AG04450 (cell line): ENCODE data around the gene ACTBL2. TPM values are rescaled to one million over a fixed set of nuclear protein-coding genes. Genes with fewer than 3 reads are reported as not detected.

ENCODE experiments used
- CTCF ChIA-PET: fragments of 300-600, 350-600 bp; formaldehyde crosslinking; extraction: SDS; loops from one replicate; lab custom pipeline; 2022; ENCODE audit warnings: antibody characterized with exemption, inconsistent platforms; lab: Charles Lee
- POLR2A ChIA-PET: fragments of 350-600 bp; formaldehyde crosslinking; extraction: SDS; loops from one replicate; lab custom pipeline; 2021; ENCODE audit warnings: antibody characterized with exemption, inconsistent platforms; lab: Yijun Ruan, JAX
- DNase-seq: peaks from one replicate; pipeline ENCODE4 v3.0.0-alpha.2; 2011; ENCODE audit warnings: low read depth, low spot score
- H3K27ac ChIP-seq: one replicate; pipeline ENCODE4 v1.5.1; 2012; ENCODE audit warnings: low read depth, low read length, control low read depth
- H3K27me3 ChIP-seq: one replicate; pipeline ENCODE4 v1.6.0; 2012; ENCODE audit warnings: low read length; ENCODE audit not compliant: control insufficient read depth, insufficient read depth
- H3K4me3 ChIP-seq: 2 replicates; pipeline ENCODE4 v1.5.1; 2011; ENCODE audit warnings: mild to moderate bottlenecking, low read depth, low read length, control low read depth
- H3K9me3 ChIP-seq: 2 replicates; pipeline ENCODE4 v1.5.1; 2012; ENCODE audit warnings: low read length; ENCODE audit not compliant: control insufficient read depth, insufficient read depth
- CTCF ChIP-seq: IDR thresholded peaks from 2 replicates; pipeline ENCODE4 v1.5.1; 2011; ENCODE audit warnings: low read depth, low read length, control low read depth, inconsistent platforms
- polyA plus RNA-seq: library from polyadenylated mRNA; depleted of rRNA; stranded (reverse); fragments of >200 nt; gene quantifications from 2 replicates; pipeline ENCODE4 v1.2.3, GENCODE V29; 2011

ACTBL2 gene
- polyA plus RNA-seq, 1 experiment: 0.45 TPM

DNA sequence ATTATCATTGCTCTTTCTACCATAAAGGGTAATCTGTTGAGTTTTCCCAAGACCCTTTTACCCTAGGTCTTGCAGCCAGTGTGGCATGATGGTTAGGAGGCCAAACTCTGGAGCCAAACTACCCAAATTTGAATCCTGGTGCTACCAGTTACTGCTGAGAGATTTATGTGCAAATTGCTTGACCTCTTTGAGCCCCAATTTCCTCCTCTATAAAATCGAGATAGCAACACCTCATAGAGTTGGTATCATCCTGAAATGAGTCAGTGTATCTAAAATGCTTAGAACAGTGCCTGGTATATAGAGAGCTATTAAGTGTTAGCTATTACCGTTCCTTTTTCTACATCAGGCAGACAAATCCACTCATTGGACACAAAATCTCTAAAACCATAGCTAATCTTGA is 43.0 kb downstream of the ACTBL2 start:
- Histone ChIP-seq H3K27ac (no peak overlapping the region), H3K27me3 (no peaks in the 10 kb centered on the region), H3K4me3 (no peak overlapping the region), H3K9me3 (no peaks in the 10 kb centered on the region)
- DNase-seq: no peak
- no peak for TF ChIP-seq CTCF
- ChIA-PET POLR2A (no interaction called here), CTCF (interaction anchor here (1.1 kb wide), 1 partner anchor 56 kb away, joined by 3 read pairs; no protein-coding TSS in a partner anchor)

GRCh38 chr5:57437976-57438805 is 44.4 kb downstream of the ACTBL2 start:
- ChIA-PET CTCF (no interaction called here), POLR2A (no interaction called here)
- Histone ChIP-seq H3K27ac (peak overlapping the region; percentile 71), H3K9me3 (no peaks in the 10 kb centered on the region), H3K27me3 (no peaks in the 10 kb centered on the region), H3K4me3 (no peak overlapping the region)
- no peak for TF ChIP-seq CTCF
- no peak for DNase-seq

GRCh38 chr5:57436586-57436985 is 46.0 kb downstream of the ACTBL2 start:
- POLR2A ChIA-PET: no interaction called here
- DNase-seq: no peak
- no peaks in the 10 kb centered on the region for H3K9me3 ChIP-seq
- H3K27me3 ChIP-seq: no peaks in the 10 kb centered on the region
- H3K27ac ChIP-seq: peak overlapping the region; percentile 59
- CTCF ChIA-PET: no interaction called here
- H3K4me3 ChIP-seq: no peak overlapping the region
- TF ChIP-seq CTCF: no peak

GRCh38 chr5:57435701-57436134 is 46.9 kb downstream of the ACTBL2 start:
- no peaks in the 10 kb centered on the region for H3K9me3 ChIP-seq
- POLR2A ChIA-PET: interaction anchor here (0.7 to 1.1 kb wide), 2 partner anchors 52 to 119 kb away, joined by 3 read pairs; no protein-coding TSS in a partner anchor
- no peak overlapping the region for H3K4me3 ChIP-seq
- peak; percentile 90 for DNase-seq
- TF ChIP-seq CTCF: no peak
- H3K27me3 ChIP-seq: no peaks in the 10 kb centered on the region
- CTCF ChIA-PET: no interaction called here
- peak overlapping the region; percentile 90 for H3K27ac ChIP-seq

DNA sequence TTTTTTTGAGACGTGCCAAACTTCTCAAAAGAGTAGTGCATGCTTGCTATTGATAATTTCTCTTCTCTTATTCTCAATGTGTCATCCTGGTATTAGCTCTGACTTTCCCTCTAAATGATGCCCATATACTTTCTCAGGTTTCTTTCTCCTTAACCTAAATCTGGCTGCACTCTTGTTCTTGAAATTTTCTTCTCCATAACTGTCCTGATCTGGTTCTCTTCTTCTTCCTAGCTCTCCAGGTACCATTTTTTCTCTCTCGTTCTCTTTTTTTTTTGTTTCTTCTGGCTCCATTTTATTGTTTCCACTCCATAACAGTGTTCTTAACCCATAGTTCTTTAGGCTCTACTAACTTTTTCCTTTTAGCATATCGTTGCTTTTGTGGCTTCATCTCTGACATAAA is 47.9 kb downstream of the ACTBL2 start:
- no peaks in the 10 kb centered on the region for H3K9me3 ChIP-seq
- no peak for DNase-seq
- no peaks in the 10 kb centered on the region for H3K27me3 ChIP-seq
- H3K27ac ChIP-seq: no peak overlapping the region
- POLR2A ChIA-PET: interaction anchor here (1.1 kb wide), 1 partner anchor 118 kb away, joined by 3 read pairs; no protein-coding TSS in a partner anchor
- H3K4me3 ChIP-seq: no peak overlapping the region
- no peak for TF ChIP-seq CTCF
- CTCF ChIA-PET: no interaction called here
